ENCODE measurements around the gene NCK1. TPM values are rescaled to one million over a fixed set of nuclear protein-coding genes. Genes with fewer than 3 reads are reported as not detected.

NCK1 gene
- total and polyA plus RNA-seq, 2 experiments from 2014 or later: 25.1 to 47.7 TPM

DNA sequence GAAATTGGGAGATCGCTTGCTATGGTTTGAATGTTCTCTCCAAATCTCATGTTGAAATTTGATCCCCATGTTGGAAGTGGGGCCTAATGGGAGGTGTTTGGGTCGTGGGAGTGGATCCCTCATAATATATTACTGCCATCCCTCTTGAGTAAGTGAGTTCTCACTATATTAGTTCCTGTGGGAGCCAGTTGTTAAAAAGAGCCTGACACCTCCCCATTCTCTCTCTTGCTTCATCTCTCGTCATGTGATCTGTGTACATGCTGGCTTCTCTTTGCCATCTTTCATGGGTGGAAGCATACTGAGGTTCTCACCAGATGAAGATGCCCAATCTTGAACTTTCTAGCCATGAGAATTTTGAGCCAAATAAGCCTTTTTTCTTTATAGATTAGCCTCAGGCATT lies 52.7 kb downstream of the NCK1 start:
- Histone ChIP-seq H4K20me1 (ENCODE audit: insufficient read depth, poor library complexity, severe bottlenecking) (peaks cover 12% of the 10 kb centered on the region), H3K27me3 (no peaks in the 10 kb centered on the region)
- WGBS (ENCODE audit: low lambda C conversion rate, missing lambda C conversion rate): 83% methylated on average over 3 of the region's 3 CpGs

DNA sequence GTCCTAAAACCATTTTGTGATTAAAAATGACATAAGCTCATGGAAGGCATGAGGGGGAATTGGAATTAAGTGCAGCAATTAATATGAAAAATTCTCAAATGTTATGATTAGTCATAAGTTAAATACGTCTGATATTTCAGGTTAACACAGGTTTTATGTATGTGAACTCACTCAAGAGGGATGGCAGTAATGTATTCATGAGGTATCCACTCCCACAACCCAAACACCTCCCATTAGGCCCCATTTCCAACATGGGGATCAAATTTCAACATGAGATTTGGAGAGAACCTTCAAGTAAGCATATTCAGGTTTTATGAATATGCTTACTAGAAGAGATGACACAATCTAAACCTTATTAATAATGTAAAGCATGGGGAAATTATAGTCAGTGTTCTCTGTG lies 54.2 kb downstream of the NCK1 start:
- peaks cover 8% of the 10 kb centered on the region for H4K20me1 ChIP-seq (ENCODE audit: insufficient read depth, poor library complexity, severe bottlenecking)
- no peaks in the 10 kb centered on the region for H3K9me3 ChIP-seq (ENCODE audit: low read depth)
- DNase-seq (ENCODE audit: low spot score): no peak
- peaks cover 97% of the 10 kb centered on the region for H3K79me2 ChIP-seq
- H3K27me3 ChIP-seq: no peaks in the 10 kb centered on the region
- 83% methylated on average over 1 of the region's 1 CpG for WGBS (ENCODE audit: low lambda C conversion rate, missing lambda C conversion rate)
- no peak for TF ChIP-seq EZH2phosphoT487 (IDR thresholded peaks at IDR 0.05; ENCODE audit: low read depth, severe bottlenecking, unreplicated experiment)
- TF ChIP-seq EZH2 (IDR thresholded peaks at IDR 0.05; ENCODE audit: borderline replicate concordance): no peak
- TF ChIP-seq, protein P1, sequence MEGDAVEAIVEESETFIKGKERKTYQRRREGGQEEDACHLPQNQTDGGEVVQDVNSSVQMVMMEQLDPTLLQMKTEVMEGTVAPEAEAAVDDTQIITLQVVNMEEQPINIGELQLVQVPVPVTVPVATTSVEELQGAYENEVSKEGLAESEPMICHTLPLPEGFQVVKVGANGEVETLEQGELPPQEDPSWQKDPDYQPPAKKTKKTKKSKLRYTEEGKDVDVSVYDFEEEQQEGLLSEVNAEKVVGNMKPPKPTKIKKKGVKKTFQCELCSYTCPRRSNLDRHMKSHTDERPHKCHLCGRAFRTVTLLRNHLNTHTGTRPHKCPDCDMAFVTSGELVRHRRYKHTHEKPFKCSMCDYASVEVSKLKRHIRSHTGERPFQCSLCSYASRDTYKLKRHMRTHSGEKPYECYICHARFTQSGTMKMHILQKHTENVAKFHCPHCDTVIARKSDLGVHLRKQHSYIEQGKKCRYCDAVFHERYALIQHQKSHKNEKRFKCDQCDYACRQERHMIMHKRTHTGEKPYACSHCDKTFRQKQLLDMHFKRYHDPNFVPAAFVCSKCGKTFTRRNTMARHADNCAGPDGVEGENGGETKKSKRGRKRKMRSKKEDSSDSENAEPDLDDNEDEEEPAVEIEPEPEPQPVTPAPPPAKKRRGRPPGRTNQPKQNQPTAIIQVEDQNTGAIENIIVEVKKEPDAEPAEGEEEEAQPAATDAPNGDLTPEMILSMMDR (IDR thresholded peaks at IDR 0.05; ENCODE audit: poor library complexity): no peak
- no peak overlapping the region for H3K27ac ChIP-seq
- H3K9me2 ChIP-seq (replicated peaks; ENCODE audit: insufficient read depth): no peaks in the 10 kb centered on the region
- no peak overlapping the region for H2AFZ ChIP-seq
- peaks cover 4% of the 10 kb centered on the region for H3K36me3 ChIP-seq (replicated peaks; ENCODE audit: insufficient read depth, low read depth)
- H3K4me3 ChIP-seq: no peak overlapping the region
- H3K4me1 ChIP-seq (ENCODE audit: insufficient read depth): peaks cover 4% of the 10 kb centered on the region
- H3K4me2 ChIP-seq: no peak overlapping the region

More for the DNA sequence above, 52.7 kb downstream of the NCK1 start:
- Histone ChIP-seq H3K9me3 (ENCODE audit: low read depth) (no peaks in the 10 kb centered on the region), H2AFZ (no peak overlapping the region), H3K9me2 (replicated peaks; ENCODE audit: insufficient read depth) (no peaks in the 10 kb centered on the region), H3K36me3 (replicated peaks; ENCODE audit: insufficient read depth, low read depth) (peaks cover 4% of the 10 kb centered on the region), H3K4me3 (no peak overlapping the region), H3K79me2 (peaks cover 99% of the 10 kb centered on the region), H3K4me1 (ENCODE audit: insufficient read depth) (peaks cover 3% of the 10 kb centered on the region), H3K27ac (no peak overlapping the region), H3K4me2 (no peak overlapping the region)
- DNase-seq (ENCODE audit: low spot score): no peak
- TF ChIP-seq, protein P1 (IDR thresholded peaks at IDR 0.05; ENCODE audit: poor library complexity): no peak
- no peak for TF ChIP-seq EZH2 (IDR thresholded peaks at IDR 0.05; ENCODE audit: borderline replicate concordance)
- no peak for TF ChIP-seq EZH2phosphoT487 (IDR thresholded peaks at IDR 0.05; ENCODE audit: low read depth, severe bottlenecking, unreplicated experiment)

DNA sequence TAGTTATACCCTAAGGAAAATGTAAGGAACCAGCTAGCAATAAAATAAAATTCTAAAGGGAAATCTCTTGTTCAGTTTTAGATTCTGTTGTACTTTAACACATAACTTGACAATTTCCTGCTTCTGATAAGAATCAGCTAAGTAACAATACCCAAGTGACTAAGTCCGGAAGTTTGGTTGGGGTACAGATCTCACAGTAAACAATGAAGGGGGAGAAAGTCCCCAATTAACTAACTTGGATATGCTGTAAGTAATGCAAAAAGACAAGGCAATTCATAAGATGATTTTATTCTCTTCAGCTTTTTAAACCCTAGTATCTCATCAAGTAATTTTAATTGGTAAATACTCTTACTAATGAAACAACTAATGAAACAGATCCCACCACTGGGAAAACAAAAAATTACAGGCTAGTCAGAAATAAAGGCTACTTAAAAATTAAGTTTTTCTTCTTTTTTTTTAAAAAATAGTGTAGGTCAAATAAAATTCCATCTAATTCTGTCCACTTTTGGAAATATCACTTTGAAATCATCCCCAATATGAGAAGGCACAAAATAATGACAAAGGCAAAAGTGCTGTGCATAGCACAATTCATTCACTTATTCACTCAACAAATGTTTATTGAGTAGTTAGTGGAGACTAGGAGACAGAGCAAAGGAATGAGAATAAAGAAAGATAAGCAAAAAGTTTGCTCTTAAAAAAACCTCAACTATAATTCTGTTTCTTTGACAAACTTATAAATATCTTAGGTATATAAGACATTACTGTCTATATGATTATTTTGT lies 58.0 kb downstream of the NCK1 start:
- Histone ChIP-seq H3K9me2 (replicated peaks; ENCODE audit: insufficient read depth) (no peaks in the 10 kb centered on the region), H3K4me2 (no peak overlapping the region), H3K4me3 (no peak overlapping the region), H3K4me1 (ENCODE audit: insufficient read depth) (peaks cover 4% of the 10 kb centered on the region), H3K36me3 (replicated peaks; ENCODE audit: insufficient read depth, low read depth) (peaks cover 4% of the 10 kb centered on the region), H3K27me3 (no peaks in the 10 kb centered on the region), H3K9me3 (ENCODE audit: low read depth) (no peaks in the 10 kb centered on the region), H4K20me1 (ENCODE audit: insufficient read depth, poor library complexity, severe bottlenecking) (peaks cover 9% of the 10 kb centered on the region), H3K27ac (no peak overlapping the region), H2AFZ (no peak overlapping the region), H3K79me2 (peaks cover 97% of the 10 kb centered on the region)
- DNase-seq (ENCODE audit: low spot score): no peak
- 66% methylated on average over 1 of the region's 1 CpG for WGBS (ENCODE audit: low lambda C conversion rate, missing lambda C conversion rate)
- TF ChIP-seq EZH2 (IDR thresholded peaks at IDR 0.05; ENCODE audit: borderline replicate concordance) (no peak), EZH2phosphoT487 (IDR thresholded peaks at IDR 0.05; ENCODE audit: low read depth, severe bottlenecking, unreplicated experiment) (no peak)
- TF ChIP-seq, protein P1 (IDR thresholded peaks at IDR 0.05; ENCODE audit: poor library complexity): no peak

All from hepatocyte (in vitro differentiated cells).